Measurements from ENCODE around the gene XPO4. TPM values are rescaled to one million over a fixed set of nuclear protein-coding genes. Genes with fewer than 3 reads are reported as not detected.

XPO4 gene
- total and polyA plus RNA-seq, 5 donors from 2014 or later: 4.4 to 26.3 (median 8.1) TPM

- Histone ChIP-seq H3K4me3 (ENCODE audit: low read depth, low read length) (no peak overlapping the region), H3K36me3 (ENCODE audit: control insufficient read depth, insufficient read depth, low read length) (peaks cover 38% of the 10 kb centered on the region), H3K27me3 (ENCODE audit: control insufficient read depth, insufficient read depth, low read length) (no peaks in the 10 kb centered on the region), H3K9me3 (ENCODE audit: control insufficient read depth in 2 of 2, low read length in 2 of 2) (no peaks in the 10 kb centered on the region), H3K27ac (ENCODE audit: insufficient read depth, low read length, poor library complexity, severe bottlenecking) (no peak overlapping the region), H3K4me1 (ENCODE audit: control insufficient read depth, insufficient read depth, low read length, poor library complexity, severe bottlenecking) (no peaks in the 10 kb centered on the region)
- DNase-seq (no peak), ATAC-seq (ENCODE audit: low read depth in 2 of 2) (no peak)
- no peak overlapping the region for H3K27ac Mint-ChIP-seq
- peaks cover 0 to 2% (median 0%) of the 10 kb centered on the region in 7 donors for H3K9me3 Mint-ChIP-seq
- H3K36me3 Mint-ChIP-seq: peaks cover 19% of the 10 kb centered on the region
- H3K4me1 Mint-ChIP-seq: peaks cover 0 to 7% (median 5%) of the 10 kb centered on the region in 4 donors
- no peaks in the 10 kb centered on the region for H3K27me3 Mint-ChIP-seq
- no peak overlapping the region for H3K4me3 Mint-ChIP-seq
These were observed 59.4 kb downstream of the XPO4 start for GRCh38 chr13:20843166-20843565.

DNA sequence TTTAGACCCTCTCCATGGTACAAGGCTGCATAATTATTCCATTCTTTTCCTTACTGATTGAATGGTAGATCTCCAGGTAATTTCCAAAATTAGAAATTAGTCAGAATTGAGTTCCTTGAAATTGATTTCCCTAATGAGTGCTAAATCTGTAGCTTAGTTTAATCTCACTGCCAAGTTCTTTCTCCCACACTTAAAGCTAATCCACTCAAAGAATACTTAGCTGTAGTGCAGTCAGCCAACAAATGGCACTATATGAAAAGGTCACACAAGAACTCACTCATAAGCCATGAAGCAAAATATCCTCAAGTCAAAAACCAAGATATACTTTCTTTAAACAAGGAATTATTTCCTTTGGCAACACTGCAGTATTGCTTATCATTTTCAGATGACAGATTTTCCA, 62.0 kb downstream of the XPO4 start:
- Mint-ChIP-seq H3K36me3 (peaks cover 38% of the 10 kb centered on the region), H3K4me3 (no peak overlapping the region), H3K4me1 (peaks cover 0 to 11% (median 6%) of the 10 kb centered on the region in 4 donors), H3K9me3 (peaks cover 0 to 2% (median 0%) of the 10 kb centered on the region in 7 donors), H3K27me3 (no peaks in the 10 kb centered on the region), H3K27ac (peak overlapping the region in 1 of 3 donors; percentile 43)
- ATAC-seq (ENCODE audit: low read depth in 2 of 2): no peak
- H3K4me3 ChIP-seq (ENCODE audit: low read depth, low read length): no peak overlapping the region
- H3K9me3 ChIP-seq (ENCODE audit: control insufficient read depth in 2 of 2, low read length in 2 of 2): no peaks in the 10 kb centered on the region
- no peaks in the 10 kb centered on the region for H3K4me1 ChIP-seq (ENCODE audit: control insufficient read depth, insufficient read depth, low read length, poor library complexity, severe bottlenecking)
- peaks cover 55% of the 10 kb centered on the region for H3K36me3 ChIP-seq (ENCODE audit: control insufficient read depth, insufficient read depth, low read length)
- H3K27me3 ChIP-seq (ENCODE audit: control insufficient read depth, insufficient read depth, low read length): no peaks in the 10 kb centered on the region
- DNase-seq: no peak
- H3K27ac ChIP-seq (ENCODE audit: insufficient read depth, low read length, poor library complexity, severe bottlenecking): no peak overlapping the region

DNA sequence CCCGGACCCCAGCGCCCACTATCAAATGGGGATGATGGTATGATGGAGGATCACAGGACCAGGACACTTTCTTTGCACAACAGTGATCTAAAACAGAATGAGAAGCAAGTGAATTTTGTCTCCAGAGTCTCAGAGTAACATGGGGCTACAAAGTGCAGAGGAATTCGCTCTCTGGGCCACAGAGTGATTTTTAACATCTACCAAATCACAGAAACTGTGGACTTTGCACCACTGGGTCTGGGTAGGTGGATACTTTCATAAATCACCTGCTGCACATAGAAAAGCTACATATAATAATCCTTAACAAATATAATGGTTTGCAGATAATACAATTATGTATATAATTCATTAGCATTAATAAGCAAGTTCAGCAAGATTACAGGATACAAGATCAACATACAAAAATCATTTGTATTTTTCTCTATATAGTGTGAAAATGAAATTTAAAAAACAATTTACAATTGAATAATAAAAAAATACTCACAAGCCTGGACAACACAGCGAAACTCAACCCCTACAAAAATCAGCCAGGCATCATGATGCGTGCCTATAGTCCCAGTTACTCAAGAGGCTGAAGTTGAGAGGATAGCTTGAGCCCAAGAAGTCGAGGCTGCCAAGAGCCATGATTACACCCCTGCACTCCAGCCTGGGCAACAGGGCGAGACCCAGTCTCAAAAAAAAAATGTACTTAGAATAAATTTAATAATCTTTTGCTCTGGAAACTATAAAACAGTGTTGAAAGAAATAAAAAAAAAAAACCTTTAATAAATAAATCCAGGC, 68.5 kb downstream of the XPO4 start:
- Mint-ChIP-seq H3K9me3 (peaks cover 0 to 1% (median 0%) of the 10 kb centered on the region in 7 donors), H3K4me3 (no peak overlapping the region), H3K27ac (peak overlapping the region in 1 of 3 donors; percentile 37), H3K4me1 (peaks cover 0 to 16% (median 9%) of the 10 kb centered on the region in 4 donors), H3K27me3 (no peaks in the 10 kb centered on the region), H3K36me3 (peaks cover 31% of the 10 kb centered on the region)
- Histone ChIP-seq H3K4me3 (ENCODE audit: low read depth, low read length) (no peak overlapping the region), H3K36me3 (ENCODE audit: control insufficient read depth, insufficient read depth, low read length) (peaks cover 35% of the 10 kb centered on the region), H3K9me3 (ENCODE audit: control insufficient read depth in 2 of 2, low read length in 2 of 2) (no peaks in the 10 kb centered on the region), H3K27ac (ENCODE audit: insufficient read depth, low read length, poor library complexity, severe bottlenecking) (no peak overlapping the region), H3K4me1 (ENCODE audit: control insufficient read depth, insufficient read depth, low read length, poor library complexity, severe bottlenecking) (no peaks in the 10 kb centered on the region), H3K27me3 (ENCODE audit: control insufficient read depth, insufficient read depth, low read length) (no peaks in the 10 kb centered on the region)
- no peak for DNase-seq
- no peak for ATAC-seq (ENCODE audit: low read depth in 2 of 2)

GRCh38 chr13:20832861-20833260, 69.7 kb downstream of the XPO4 start:
- Histone ChIP-seq H3K4me3 (ENCODE audit: low read depth, low read length) (no peak overlapping the region), H3K27ac (ENCODE audit: insufficient read depth, low read length, poor library complexity, severe bottlenecking) (no peak overlapping the region), H3K9me3 (ENCODE audit: control insufficient read depth in 2 of 2, low read length in 2 of 2) (no peaks in the 10 kb centered on the region), H3K4me1 (ENCODE audit: control insufficient read depth, insufficient read depth, low read length, poor library complexity, severe bottlenecking) (peaks cover 3% of the 10 kb centered on the region), H3K36me3 (ENCODE audit: control insufficient read depth, insufficient read depth, low read length) (peaks cover 29% of the 10 kb centered on the region), H3K27me3 (ENCODE audit: control insufficient read depth, insufficient read depth, low read length) (no peaks in the 10 kb centered on the region)
- H3K4me1 Mint-ChIP-seq: peaks cover 8 to 20% (median 14%) of the 10 kb centered on the region in 4 donors
- no peak overlapping the region for H3K4me3 Mint-ChIP-seq
- peaks cover 26% of the 10 kb centered on the region for H3K36me3 Mint-ChIP-seq
- no peaks in the 10 kb centered on the region for H3K9me3 Mint-ChIP-seq
- DNase-seq (no peak), ATAC-seq (ENCODE audit: low read depth in 2 of 2) (no peak)
- peak overlapping the region in 1 of 3 donors; percentile 85 for H3K27ac Mint-ChIP-seq
- H3K27me3 Mint-ChIP-seq: no peaks in the 10 kb centered on the region

GRCh38 chr13:20831933-20832332, 70.6 kb downstream of the XPO4 start:
- no peak overlapping the region for H3K4me3 Mint-ChIP-seq
- H3K36me3 Mint-ChIP-seq: peaks cover 17% of the 10 kb centered on the region
- no peaks in the 10 kb centered on the region for H3K9me3 ChIP-seq (ENCODE audit: control insufficient read depth in 2 of 2, low read length in 2 of 2)
- peak overlapping the region in 2 of 3 donors; percentile 5 to 44 for H3K27ac Mint-ChIP-seq
- DNase-seq (no peak), ATAC-seq (ENCODE audit: low read depth in 2 of 2) (no peak)
- peaks cover 9 to 20% (median 14%) of the 10 kb centered on the region in 4 donors for H3K4me1 Mint-ChIP-seq
- H3K4me3 ChIP-seq (ENCODE audit: low read depth, low read length): no peak overlapping the region
- H3K4me1 ChIP-seq (ENCODE audit: control insufficient read depth, insufficient read depth, low read length, poor library complexity, severe bottlenecking): peaks cover 3% of the 10 kb centered on the region
- peaks cover 21% of the 10 kb centered on the region for H3K36me3 ChIP-seq (ENCODE audit: control insufficient read depth, insufficient read depth, low read length)
- no peaks in the 10 kb centered on the region for H3K27me3 Mint-ChIP-seq
- no peaks in the 10 kb centered on the region for H3K9me3 Mint-ChIP-seq
- H3K27me3 ChIP-seq (ENCODE audit: control insufficient read depth, insufficient read depth, low read length): no peaks in the 10 kb centered on the region
- no peak overlapping the region for H3K27ac ChIP-seq (ENCODE audit: insufficient read depth, low read length, poor library complexity, severe bottlenecking)

DNA sequence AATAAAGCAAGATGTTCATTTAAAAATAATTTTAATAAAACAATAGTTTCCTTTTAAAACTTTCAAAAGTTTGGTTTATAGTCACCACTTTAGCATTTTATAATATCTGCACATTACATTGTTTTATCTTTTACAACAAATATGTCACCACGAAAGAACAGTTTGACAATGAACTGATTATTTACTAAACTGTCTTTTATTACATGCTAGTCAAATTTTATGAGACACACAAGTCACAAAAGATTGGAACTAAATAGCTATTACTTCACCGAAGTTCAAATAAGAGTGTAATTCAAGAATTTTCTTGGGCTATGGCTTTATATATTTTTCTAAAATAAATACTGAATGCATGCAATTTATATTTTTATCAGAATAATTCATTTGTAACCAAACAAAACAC, 71.3 kb downstream of the XPO4 start:
- Mint-ChIP-seq H3K27ac (no peak overlapping the region), H3K9me3 (no peaks in the 10 kb centered on the region), H3K4me3 (no peak overlapping the region), H3K27me3 (no peaks in the 10 kb centered on the region), H3K36me3 (peaks cover 11% of the 10 kb centered on the region), H3K4me1 (peaks cover 9 to 17% (median 14%) of the 10 kb centered on the region in 4 donors)
- ATAC-seq (ENCODE audit: low read depth in 2 of 2) (no peak), DNase-seq (no peak)
- Histone ChIP-seq H3K27ac (ENCODE audit: insufficient read depth, low read length, poor library complexity, severe bottlenecking) (no peak overlapping the region), H3K4me3 (ENCODE audit: low read depth, low read length) (no peak overlapping the region), H3K9me3 (ENCODE audit: control insufficient read depth in 2 of 2, low read length in 2 of 2) (no peaks in the 10 kb centered on the region), H3K4me1 (ENCODE audit: control insufficient read depth, insufficient read depth, low read length, poor library complexity, severe bottlenecking) (peaks cover 3% of the 10 kb centered on the region), H3K36me3 (ENCODE audit: control insufficient read depth, insufficient read depth, low read length) (peaks cover 15% of the 10 kb centered on the region), H3K27me3 (ENCODE audit: control insufficient read depth, insufficient read depth, low read length) (no peaks in the 10 kb centered on the region)

GRCh38 chr13:20828539-20829364, 73.8 kb downstream of the XPO4 start:
- ATAC-seq (ENCODE audit: low read depth in 2 of 2): peak; percentile 77 to 85
- Mint-ChIP-seq H3K27ac (peak overlapping the region in 2 of 3 donors; percentile 33 to 80), H3K4me3 (peak overlapping the region in 2 of 4 donors; percentile 12 to 47), H3K4me1 (peaks cover 9 to 15% (median 14%) of the 10 kb centered on the region in 4 donors), H3K36me3 (no peaks in the 10 kb centered on the region), H3K9me3 (no peaks in the 10 kb centered on the region), H3K27me3 (no peaks in the 10 kb centered on the region)
- Histone ChIP-seq H3K27ac (ENCODE audit: insufficient read depth, low read length, poor library complexity, severe bottlenecking) (no peak overlapping the region), H3K4me3 (ENCODE audit: low read depth, low read length) (peak overlapping the region; percentile 73), H3K36me3 (ENCODE audit: control insufficient read depth, insufficient read depth, low read length) (peaks cover 7% of the 10 kb centered on the region), H3K4me1 (ENCODE audit: control insufficient read depth, insufficient read depth, low read length, poor library complexity, severe bottlenecking) (peaks cover 3% of the 10 kb centered on the region), H3K27me3 (ENCODE audit: control insufficient read depth, insufficient read depth, low read length) (no peaks in the 10 kb centered on the region), H3K9me3 (ENCODE audit: control insufficient read depth in 2 of 2, low read length in 2 of 2) (no peaks in the 10 kb centered on the region)
- peak; percentile 33 to 80 (median 74) for DNase-seq
